Measurements from ENCODE around the gene OSCAR.

- TF ChIP-seq CTCF (IDR thresholded peaks at IDR 0.05 in 2 of 3, conservative IDR thresholded peaks at IDR 0.05 in 1 of 3; ENCODE audit: control insufficient read depth in 2 of 3, extremely low read depth in 1 of 3, insufficient read depth in 1 of 3, low read depth in 3 of 3, low read length in 3 of 3) (no peak), EP300 (IDR thresholded peaks at IDR 0.05; ENCODE audit: borderline replicate concordance in 1 of 2, control insufficient read depth in 1 of 2, low read depth in 2 of 2, low read length in 2 of 2) (no peak), MYC (IDR thresholded peaks at IDR 0.05; ENCODE audit: insufficient read depth, insufficient read length, insufficient replicate concordance, low read length, severe bottlenecking) (no peak), ZBTB33 (IDR thresholded peaks at IDR 0.05) (no peak)
Observed at GRCh38 chr19:54047616-54048015, 53.0 kb downstream of the OSCAR start.
